Measurements from ENCODE around the gene USH2A. TPM values are rescaled to one million over a fixed set of nuclear protein-coding genes. Genes with fewer than 3 reads are reported as not detected.

Gene USH2A
- total RNA-seq, 1 donor from 2014 or later, result 1.5 TPM

- DNase-seq (ENCODE audit: low spot score) (no peak), ATAC-seq (no peak)
These were observed 119.6 kb downstream of the USH2A start for GRCh38 chr1:216303690-216304089.

DNA sequence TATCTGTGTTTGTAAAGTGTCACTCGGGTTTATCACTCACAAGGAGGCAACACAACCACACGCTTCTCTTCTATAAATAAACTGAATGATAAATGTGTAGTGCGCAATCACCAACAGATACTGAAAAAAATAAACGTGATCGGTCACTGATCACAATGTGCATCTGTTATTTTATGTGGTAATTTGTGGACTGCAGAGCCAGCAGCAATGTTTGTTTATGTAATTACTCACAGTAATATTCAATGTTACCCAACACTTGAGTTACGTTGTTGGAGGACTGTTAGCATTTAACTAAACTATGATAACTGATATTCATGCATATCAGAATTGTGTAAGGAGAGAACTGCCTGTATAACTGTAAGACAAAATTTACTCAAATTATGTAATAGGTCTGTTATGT, 129.6 kb downstream of the USH2A start:
- DNase-seq (ENCODE audit: low spot score) (no peak), ATAC-seq (no peak)

GRCh38 chr1:216290074-216290473, 133.2 kb downstream of the USH2A start:
- DNase-seq (ENCODE audit: low spot score) (no peak), ATAC-seq (no peak)

GRCh38 chr1:216285052-216285451, 138.2 kb downstream of the USH2A start:
- ATAC-seq, result no peak
- DNase-seq (ENCODE audit: low spot score), result no peak

GRCh38 chr1:216281757-216282156, 141.5 kb downstream of the USH2A start:
- ATAC-seq (no peak), DNase-seq (ENCODE audit: low spot score) (no peak)

GRCh38 chr1:216270086-216270773, 153.0 kb downstream of the USH2A start:
- DNase-seq (ENCODE audit: low spot score) (no peak), ATAC-seq (no peak)

DNA sequence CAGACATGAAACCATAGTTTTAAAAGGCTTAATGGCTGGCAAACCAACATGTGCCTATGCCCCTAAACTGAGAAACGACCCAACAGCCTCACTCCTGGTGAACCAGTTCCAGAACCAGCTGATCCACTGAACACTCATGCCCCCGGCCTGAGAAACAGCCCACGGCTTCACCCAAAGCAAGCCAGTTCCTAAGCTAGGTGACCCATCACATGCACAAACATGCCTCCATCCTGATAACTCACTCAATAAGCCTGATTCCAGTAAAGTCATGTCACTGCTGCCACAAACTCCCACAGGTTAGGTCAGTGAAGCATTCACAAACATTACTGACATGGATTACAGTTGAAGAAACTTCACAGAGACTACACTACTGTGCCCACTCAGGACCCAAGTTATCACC, 161.6 kb downstream of the USH2A start:
- DNase-seq (ENCODE audit: low spot score), result no peak
- ATAC-seq, result no peak

DNA sequence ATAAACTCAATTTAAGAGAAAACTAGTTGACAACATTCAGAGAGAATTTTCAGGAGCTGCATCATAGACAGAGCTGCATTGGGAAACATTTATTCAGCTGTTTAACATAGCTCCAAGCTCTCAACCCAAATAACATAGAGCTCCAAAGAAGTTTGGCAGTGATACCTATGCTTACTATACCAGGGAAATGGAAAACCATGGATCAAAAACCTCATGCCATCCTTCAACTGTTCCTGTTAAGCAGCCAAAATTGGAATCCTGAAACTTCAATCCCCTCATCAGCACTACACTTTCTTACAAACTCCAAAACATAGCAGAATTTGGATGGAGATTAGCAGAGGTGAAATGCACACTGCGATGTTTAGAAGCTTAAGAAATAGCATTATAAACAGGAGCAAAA, 164.4 kb downstream of the USH2A start:
- no peak for ATAC-seq
- DNase-seq (ENCODE audit: low spot score), result no peak

- ATAC-seq (no peak), DNase-seq (ENCODE audit: low spot score) (no peak)
These were observed 164.9 kb downstream of the USH2A start for GRCh38 chr1:216258386-216258785.

DNA sequence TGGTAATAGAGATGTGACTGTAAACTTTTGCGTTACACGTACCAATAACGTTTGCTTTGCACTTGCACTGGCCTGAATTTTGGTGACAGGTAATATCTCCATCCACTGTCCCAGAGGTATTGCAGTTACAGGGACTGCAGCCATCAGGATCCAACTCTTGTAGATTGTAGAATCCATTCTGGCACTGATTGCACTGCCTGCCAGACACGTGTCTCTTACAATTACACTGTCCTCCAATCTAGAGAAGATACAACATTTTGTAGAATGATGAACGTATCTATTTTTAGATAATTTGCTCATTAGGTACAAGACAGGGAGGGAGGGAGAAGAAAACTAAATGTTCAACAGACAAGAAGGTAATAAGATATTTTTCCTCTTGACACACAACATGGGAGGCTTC, 172.4 kb downstream of the USH2A start:
- DNase-seq (ENCODE audit: low spot score) (no peak), ATAC-seq (no peak)

DNA sequence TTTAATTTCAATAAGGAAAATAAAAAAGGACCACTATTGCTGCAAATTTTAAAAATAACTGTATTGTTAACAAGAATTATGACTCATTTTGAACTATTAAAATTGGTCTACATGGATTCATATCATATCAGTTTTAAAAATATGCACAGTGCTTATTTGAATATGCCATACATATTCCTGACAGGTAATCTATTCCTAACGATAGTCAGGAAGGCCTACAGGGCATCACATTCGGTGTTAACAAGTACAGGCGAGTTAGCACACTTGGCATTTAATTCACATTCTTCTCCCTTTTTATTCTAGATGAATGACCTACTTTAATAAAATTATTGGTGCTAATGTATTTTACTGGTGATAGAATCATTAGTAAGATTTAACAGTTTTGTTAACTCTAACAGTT, 174.6 kb downstream of the USH2A start:
- DNase-seq (ENCODE audit: low spot score) (no peak), ATAC-seq (no peak)

DNA sequence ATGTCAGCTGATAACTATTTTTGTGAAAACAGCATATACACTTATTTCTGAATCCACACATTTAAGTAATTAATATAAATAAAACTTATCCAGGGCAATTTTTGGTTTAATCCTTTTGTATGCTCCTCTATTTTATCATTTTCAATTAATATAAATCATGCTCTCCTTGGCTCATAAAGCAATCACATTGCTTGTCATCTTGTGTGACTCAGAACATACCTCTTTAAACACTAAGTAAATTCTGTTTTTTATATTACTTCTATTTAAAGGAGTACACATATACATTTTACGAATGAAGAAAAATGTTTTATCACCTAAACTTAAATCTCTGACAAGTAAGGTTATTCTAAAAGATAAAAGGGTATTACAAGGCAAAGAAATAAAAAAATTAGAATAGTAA, 175.3 kb downstream of the USH2A start:
- no peak for ATAC-seq
- DNase-seq (ENCODE audit: low spot score), result no peak

DNA sequence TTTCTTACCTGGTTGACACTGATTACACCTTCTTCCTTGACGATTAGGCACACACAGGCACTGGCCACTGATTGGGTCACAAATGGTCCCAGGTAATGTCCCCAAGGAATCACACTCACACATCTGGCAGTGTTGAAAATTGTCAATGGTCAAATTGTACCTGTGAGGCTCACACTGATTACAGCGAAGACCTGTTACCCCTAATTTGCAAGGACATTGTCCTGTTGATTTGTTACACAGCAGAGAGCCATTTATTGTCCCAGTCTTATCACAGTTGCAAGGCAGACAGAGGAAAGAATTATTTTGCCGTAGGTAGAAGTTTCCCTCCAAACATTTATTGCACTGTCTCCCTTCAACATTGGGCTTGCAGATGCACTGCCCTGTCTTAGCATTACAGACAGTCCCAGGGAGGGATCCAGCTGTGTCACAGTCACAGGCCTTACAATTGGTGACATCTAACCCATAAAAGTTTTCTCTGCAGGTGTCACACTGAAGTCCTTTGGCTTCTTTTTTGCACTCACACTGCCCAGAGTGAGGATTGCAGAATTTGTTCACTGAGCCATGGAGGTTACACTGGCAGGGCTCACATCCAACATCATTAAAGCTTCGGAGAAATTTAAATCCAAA, 176.6 kb downstream of the USH2A start:
- no peak for ATAC-seq

DNA sequence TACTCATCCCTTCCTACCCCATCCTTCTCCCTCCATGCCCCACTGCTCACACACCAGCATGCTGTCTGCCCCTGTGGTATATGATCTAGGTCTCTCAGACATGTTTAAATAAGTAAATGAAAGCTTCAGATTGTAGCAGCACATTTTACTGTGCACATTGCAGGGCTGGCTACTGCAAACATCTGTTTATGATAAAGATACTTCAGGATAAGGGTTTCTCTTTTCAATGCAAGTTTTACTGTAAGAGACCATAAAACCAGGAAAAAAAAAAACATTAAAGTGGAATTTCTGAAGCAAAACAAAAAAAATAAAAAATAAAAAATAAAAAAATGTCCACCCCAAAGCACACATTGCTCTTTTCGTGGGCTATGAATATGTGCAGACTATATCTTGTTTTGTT, 184.4 kb downstream of the USH2A start:
- DNase-seq (ENCODE audit: low spot score), result no peak
- no peak for ATAC-seq

More for the DNA sequence above, 176.6 kb downstream of the USH2A start:
- no peak for DNase-seq (ENCODE audit: low spot score)

GRCh38 chr1:216237927-216238542, 185.2 kb downstream of the USH2A start:
- DNase-seq (ENCODE audit: low spot score) (no peak), ATAC-seq (no peak)

DNA sequence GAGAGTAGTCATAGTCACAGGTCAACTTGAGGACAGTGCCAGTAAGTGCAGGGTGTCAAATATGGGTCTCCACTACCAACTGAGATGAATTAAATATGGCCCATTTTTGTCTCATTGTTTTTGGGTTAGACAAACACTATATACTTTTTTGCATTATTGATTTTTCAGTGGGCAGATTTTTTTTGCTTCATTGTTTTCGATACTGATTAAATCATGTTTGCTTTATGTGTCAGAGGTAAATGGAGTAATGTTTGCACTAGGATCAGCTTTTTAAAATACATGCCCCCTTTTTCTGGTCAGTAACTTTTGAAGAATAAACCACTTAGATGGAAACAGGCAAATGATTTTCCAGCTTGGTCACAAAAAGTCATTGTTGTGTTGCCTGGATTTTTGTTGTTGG, 199.0 kb downstream of the USH2A start:
- DNase-seq (ENCODE audit: low spot score), result no peak
- no peak for ATAC-seq

GRCh38 chr1:216223486-216223885, 199.8 kb downstream of the USH2A start:
- ATAC-seq (no peak), DNase-seq (ENCODE audit: low spot score) (no peak)

DNA sequence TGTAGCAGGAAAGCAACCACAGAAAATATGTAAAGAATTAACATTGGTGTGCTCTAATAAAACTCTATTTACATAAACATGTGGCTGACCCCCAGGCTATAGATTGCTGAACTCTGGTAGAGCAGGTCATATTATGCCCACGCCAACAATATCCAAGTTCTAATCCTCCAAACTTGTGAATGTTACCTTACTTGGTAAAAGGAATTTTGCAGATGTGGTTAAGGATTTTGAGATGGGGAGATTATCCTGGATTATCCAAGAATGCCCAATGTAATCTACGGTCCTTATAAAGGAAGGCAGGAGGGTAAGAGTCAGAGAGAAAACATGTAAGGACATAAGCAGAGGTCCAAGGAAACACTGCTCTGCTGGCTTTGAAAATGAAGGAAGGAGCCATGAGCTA, 201.0 kb downstream of the USH2A start:
- no peak for DNase-seq (ENCODE audit: low spot score)
- no peak for ATAC-seq

- DNase-seq (ENCODE audit: low spot score) (peak; percentile 48), ATAC-seq (peak; percentile 99)
These were observed 202.0 kb downstream of the USH2A start for GRCh38 chr1:216221260-216221700.

DNA sequence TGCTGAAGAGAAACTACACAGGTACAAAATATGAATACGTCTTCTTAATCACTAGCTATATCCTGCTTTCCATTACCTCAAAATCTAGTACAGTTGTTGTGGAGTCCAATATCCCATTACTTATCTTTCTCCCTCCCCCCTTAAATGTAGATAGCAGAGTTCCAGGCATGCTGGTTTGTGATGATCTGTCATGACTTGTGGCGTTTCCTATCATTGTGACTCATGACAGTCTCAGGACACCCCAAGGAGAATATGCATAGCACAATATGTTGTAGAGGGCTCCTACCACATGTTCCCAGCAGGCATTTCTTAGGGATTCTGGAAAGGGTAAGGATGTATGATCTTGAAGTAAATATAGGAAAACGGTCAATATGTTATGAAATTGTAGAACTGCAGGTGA, 206.9 kb downstream of the USH2A start:
- no peak for DNase-seq (ENCODE audit: low spot score)
- ATAC-seq, result no peak

GRCh38 chr1:216215169-216215568, 208.1 kb downstream of the USH2A start:
- peak; percentile 58 for ATAC-seq
- DNase-seq (ENCODE audit: low spot score), result no peak

- no peak for DNase-seq (ENCODE audit: low spot score)
- ATAC-seq, result no peak
These were observed 210.4 kb downstream of the USH2A start for GRCh38 chr1:216212826-216213225.
